ENCODE measurements around the gene NR6A1. TPM values are rescaled to one million over a fixed set of nuclear protein-coding genes. Genes with fewer than 3 reads are reported as not detected.
A peak's percentile ranks its signal among the peaks of the same experiment; 100 is the strongest.

The NR6A1 gene
- total RNA-seq, 1 experiment from 2014 or later: 2.5 TPM

GRCh38 chr9:124511891-124512805 lies 259.0 kb downstream of the NR6A1 start:
- Histone ChIP-seq H3K9me3 (no peaks in the 10 kb centered on the region), H3K36me3 (no peaks in the 10 kb centered on the region), H3K4me3 (no peak overlapping the region), H3K27me3 (no peaks in the 10 kb centered on the region)
- no peak for DNase-seq

DNA sequence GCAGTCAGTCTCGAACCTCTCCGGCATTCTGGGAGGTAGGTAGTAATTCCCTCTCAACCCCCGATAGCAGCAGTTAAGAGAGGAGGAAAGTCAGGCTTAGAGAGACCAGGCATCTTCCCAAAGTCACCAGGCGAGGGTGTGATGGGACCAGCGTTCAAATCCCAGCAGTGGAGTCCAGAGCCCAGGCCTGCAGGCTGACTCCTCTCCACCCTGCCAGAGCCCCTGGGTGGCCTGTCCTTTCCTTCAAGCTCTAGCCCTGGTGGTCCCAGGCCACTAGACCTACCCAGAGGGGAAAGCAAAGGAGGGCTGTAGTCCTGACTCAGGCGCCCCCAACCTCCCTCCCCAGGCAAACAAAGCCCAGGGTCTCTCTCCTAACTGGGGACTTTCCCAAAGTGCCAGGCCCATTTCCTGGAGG lies 259.7 kb downstream of the NR6A1 start:
- Histone ChIP-seq H3K4me3 (no peak overlapping the region), H3K27me3 (no peaks in the 10 kb centered on the region), H3K9me3 (no peaks in the 10 kb centered on the region), H3K36me3 (no peaks in the 10 kb centered on the region)
- DNase-seq: no peak

DNA sequence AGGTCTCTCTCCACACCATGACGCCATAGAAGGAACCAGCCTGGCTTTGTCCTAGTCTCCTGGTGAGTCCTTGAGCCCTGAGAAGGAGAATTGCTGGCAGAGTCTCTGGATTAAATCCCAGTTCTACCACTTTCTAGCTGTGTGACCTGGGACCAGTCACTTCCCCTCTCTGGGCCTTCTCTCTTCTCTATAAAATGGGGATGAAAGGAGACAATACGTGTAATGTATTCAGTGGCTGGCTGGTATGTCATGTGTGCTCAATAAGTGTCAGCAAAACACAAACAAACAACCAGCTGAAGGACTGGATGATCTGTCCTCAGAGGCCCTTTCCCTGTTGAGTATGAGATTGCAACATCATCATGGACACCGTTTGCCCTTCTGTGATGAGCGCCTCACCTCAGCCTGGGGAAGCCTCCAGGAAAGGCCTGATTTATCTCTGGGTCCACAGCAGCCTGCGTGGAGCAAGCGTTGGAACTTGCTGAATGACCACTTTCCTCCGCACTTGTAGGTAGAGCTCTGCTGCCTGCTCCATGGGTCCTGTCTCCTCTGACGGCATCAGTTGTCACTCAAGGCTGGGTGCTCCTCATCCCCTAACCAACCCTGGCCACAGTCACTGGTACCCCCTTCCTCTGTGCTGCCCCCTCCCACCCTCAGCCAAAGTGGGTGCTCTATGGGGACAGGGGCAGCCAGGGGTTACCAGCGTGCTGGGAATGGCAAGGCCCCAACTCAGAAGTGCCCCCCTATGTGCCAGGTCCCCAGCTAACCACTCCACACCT lies 260.3 kb downstream of the NR6A1 start:
- DNase-seq: no peak
- H3K36me3 ChIP-seq: no peaks in the 10 kb centered on the region
- no peaks in the 10 kb centered on the region for H3K9me3 ChIP-seq
- H3K27me3 ChIP-seq: no peaks in the 10 kb centered on the region
- no peak overlapping the region for H3K4me3 ChIP-seq

DNA sequence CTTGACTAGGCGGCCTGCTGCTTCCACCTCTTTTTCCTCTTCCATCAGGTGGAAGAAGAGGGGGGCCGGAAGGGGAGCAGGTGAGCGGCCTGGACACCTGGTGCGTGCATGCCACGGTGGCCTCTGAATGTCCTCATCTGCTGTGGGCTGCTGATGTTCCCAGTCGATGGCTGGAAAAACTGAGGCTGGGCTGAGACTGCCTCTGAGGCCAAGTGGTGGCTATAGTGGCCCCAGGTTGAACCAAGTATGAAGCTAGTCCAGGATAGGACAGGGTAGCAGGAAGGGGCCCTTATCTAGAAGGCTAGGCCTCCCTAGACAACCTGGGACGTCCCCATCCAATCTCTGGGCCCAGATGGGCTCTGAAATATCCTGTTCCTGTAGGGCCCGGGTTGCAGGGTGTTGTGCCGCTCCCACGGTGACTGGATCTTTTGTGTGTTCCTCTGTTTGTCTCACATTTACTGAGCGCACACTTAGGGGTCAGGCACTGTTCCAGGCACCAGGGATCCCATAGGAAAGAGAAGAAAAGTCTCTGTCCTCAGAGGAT lies 263.2 kb downstream of the NR6A1 start:
- DNase-seq: no peak
- Histone ChIP-seq H3K9me3 (no peaks in the 10 kb centered on the region), H3K4me3 (no peak overlapping the region), H3K27me3 (peaks cover 14% of the 10 kb centered on the region), H3K36me3 (no peaks in the 10 kb centered on the region)

DNA sequence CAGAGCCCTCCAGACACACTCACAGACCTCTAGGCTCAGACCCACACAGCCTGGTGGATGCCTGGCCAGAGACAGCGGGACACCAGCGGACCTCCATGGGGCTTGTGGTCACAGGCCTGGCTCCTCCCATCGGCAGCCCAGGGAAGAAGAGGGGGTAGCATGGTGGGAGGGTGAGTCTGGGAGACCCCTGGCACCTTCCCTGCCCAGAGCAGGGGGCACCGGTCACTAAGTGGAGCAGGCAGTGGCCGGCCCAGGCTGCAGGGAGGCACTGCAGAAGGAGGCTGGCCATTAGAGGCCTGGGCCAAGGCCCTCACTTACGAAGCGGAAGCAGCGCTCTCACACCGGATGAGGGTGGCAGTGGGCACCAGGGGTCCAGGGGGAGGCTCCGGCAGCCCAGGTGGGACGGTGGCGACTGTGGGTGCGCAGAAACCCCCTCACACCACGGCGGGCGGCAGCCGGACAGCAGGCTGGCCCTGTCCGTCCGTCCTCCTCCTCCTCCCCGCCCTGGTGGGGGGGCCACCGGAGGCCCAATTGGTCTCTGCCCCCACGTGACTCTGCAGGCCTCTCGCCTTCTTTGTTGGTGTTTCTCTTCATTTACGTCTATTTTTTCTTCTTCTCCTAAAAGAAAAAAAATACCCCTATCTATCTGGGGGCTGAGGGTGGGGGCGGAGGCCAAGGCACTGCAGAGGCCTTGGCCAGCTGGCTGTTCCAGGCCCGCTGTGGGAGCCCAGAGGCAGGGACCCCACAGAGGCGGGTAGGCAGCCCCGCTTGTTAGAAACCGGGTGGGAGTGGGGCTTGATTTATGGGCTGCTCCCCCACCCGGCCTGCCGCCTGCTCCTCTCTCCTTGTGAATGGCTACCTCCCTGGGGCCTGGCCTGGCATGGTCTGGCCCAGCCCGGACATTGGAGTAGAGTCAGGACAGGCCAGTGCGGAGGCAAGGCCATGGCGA lies 263.9 kb downstream of the NR6A1 start, which contains the start of gene NR5A1:
TSS of gene NR5A1 (minus strand) at position 469 of the 949 bp plus-strand sequence. CDS start 4,004 bp downstream, outside the sequence.
- H3K27me3 ChIP-seq: peaks cover 14% of the 10 kb centered on the region
- H3K4me3 ChIP-seq: no peak within 1 kb of the TSS
- no peaks in the 10 kb centered on the region for H3K9me3 ChIP-seq
- DNase-seq: no peak
- H3K36me3 ChIP-seq: no peaks in the 10 kb centered on the region

DNA sequence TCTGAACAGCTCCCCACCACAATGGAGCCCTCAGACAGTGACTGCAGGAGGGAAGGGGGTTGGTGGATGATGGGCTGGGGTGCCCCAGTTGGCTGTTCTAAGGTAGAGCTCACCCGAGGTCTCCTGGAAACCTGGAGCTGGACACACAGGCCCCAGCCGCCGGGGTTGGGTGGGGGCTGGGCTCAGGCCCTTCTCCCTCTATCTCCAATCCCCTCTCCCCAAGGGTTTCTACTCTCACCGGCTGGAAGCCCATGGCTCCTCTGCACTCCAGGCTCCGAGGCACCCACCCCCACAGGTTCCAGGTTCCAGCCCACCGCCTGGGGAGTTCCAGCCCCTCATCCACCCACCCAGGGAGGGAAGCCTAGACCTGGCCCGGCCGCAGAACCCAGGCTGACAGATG lies 264.7 kb downstream of the NR6A1 start:
- no peak overlapping the region for H3K4me3 ChIP-seq
- H3K27me3 ChIP-seq: peaks cover 14% of the 10 kb centered on the region
- DNase-seq: no peak
- no peaks in the 10 kb centered on the region for H3K9me3 ChIP-seq
- H3K36me3 ChIP-seq: no peaks in the 10 kb centered on the region

- no peak overlapping the region for H3K4me3 ChIP-seq
- peaks cover 14% of the 10 kb centered on the region for H3K27me3 ChIP-seq
- DNase-seq: no peak
- H3K9me3 ChIP-seq: no peaks in the 10 kb centered on the region
- no peaks in the 10 kb centered on the region for H3K36me3 ChIP-seq
Measured at GRCh38 chr9:124505901-124506346, 265.2 kb downstream of the NR6A1 start.

DNA sequence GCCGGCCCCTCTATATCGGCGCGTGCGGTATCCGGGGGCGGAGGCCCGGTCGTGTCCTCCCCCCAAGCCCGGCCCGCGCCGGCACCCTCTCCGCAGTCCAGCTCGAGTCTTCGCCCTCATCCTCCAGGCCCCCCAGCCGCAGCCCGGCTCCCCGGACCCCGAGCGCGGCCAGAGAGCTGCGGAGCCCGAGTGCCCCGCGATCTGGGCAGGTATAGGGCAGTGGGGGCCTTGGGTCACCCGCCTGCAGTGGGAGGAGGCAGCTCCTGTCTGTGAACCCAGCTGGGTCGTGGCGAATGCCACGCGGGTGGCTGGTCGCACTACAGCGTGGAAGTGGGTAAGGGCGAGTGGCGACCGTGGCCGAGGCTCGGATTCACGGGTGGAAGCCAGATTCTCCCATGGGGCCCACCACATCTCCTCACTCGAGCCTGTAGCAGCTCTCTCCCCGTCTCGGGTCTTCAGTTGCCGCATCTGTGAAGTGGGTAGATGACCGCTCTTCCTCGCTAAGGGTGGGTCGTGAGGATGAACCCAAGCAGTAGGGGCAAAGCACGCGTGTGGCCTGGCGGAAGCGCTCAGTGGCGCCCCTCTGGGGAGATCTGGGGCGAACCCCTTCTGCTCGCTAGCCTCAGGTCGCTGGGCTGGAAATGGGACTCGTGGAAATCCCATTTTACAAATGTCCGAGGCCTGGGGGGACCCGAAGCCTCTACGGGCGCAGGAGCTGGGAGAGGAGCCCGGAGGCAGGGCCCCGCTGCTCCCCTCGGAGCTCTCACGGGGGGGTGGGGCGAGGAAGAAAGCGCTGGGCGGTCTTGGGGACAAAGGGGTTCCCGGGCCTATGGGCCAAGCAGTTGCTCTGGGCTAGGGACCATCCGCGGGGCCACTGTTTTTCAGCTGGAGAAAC lies 265.9 kb downstream of the NR6A1 start:
- DNase-seq: no peak
- no peaks in the 10 kb centered on the region for H3K9me3 ChIP-seq
- no peak overlapping the region for H3K4me3 ChIP-seq
- peaks cover 14% of the 10 kb centered on the region for H3K27me3 ChIP-seq
- no peaks in the 10 kb centered on the region for H3K36me3 ChIP-seq

DNA sequence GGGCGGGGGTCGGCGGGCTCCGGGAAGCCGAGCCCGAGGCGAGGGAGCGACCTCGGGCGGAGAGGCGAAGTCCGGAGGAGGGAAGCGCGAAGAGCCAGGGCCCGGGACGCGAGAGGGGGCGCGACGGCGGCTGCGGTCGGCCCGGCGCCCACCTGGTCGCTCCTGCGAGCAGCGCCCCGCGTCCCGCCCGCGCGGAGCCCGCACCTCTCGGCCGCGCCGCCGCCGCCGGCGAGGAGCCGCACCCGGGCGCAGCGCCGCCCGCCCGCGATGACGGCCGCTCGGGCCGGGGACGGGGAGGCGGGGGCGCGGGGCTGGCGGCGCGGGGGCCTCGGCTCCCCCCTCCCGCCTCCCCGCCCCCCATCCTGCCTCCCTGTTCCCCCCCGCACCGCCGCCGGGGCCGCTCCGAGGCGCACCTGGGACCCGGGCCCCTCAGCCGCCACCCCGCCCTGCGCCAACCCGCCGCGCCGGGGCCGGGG lies 266.5 kb downstream of the NR6A1 start:
- peaks cover 14% of the 10 kb centered on the region for H3K27me3 ChIP-seq
- DNase-seq: no peak

DNA sequence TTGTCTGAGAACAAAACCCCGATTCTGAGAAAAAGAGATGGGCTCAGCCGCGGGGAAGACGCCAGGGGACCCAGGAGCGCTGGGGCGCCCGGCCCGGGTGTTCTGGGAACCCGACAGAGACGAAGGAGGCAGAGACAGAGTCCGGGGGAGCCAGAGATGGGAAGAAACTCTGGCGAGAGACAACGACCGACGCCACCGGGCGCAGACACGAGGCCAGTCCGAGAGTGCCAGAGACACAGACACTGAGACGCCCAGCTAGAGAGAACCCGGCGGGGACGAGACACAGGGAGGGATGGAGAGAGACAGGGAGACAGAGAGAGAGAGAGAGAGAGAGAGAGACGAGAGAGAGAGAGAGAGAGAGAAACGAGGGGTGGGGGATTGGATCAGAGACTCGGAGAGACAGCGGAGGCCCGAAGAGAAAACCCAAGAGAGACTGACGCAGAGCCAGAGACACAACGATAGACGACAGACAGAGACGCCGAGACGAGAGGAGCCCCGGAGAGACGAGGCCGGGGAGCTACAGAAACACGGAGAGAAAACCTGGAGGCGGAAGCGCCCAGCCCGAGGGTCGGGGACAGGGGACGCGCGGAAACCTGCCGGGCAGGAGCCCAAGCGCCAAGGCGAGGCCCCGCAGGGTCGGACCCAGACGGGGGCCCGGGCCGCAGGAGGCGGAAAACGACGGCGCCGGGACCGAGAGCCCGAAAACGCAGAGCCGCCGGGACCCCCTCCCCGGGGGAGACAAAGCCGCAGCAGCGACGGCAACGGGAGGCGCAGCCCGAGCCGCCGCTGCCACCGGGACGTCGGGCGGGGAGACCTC lies 267.2 kb downstream of the NR6A1 start:
- DNase-seq: no peak
- no peaks in the 10 kb centered on the region for H3K9me3 ChIP-seq
- H3K4me3 ChIP-seq: peak overlapping the region; percentile 27
- no peaks in the 10 kb centered on the region for H3K36me3 ChIP-seq
- H3K27me3 ChIP-seq: peaks cover 14% of the 10 kb centered on the region

More for the DNA sequence above, 266.5 kb downstream of the NR6A1 start:
- no peaks in the 10 kb centered on the region for H3K9me3 ChIP-seq
- peak overlapping the region; percentile 27; the same call in 1 of the 2 replicates for H3K4me3 ChIP-seq
- H3K36me3 ChIP-seq: no peaks in the 10 kb centered on the region

DNA sequence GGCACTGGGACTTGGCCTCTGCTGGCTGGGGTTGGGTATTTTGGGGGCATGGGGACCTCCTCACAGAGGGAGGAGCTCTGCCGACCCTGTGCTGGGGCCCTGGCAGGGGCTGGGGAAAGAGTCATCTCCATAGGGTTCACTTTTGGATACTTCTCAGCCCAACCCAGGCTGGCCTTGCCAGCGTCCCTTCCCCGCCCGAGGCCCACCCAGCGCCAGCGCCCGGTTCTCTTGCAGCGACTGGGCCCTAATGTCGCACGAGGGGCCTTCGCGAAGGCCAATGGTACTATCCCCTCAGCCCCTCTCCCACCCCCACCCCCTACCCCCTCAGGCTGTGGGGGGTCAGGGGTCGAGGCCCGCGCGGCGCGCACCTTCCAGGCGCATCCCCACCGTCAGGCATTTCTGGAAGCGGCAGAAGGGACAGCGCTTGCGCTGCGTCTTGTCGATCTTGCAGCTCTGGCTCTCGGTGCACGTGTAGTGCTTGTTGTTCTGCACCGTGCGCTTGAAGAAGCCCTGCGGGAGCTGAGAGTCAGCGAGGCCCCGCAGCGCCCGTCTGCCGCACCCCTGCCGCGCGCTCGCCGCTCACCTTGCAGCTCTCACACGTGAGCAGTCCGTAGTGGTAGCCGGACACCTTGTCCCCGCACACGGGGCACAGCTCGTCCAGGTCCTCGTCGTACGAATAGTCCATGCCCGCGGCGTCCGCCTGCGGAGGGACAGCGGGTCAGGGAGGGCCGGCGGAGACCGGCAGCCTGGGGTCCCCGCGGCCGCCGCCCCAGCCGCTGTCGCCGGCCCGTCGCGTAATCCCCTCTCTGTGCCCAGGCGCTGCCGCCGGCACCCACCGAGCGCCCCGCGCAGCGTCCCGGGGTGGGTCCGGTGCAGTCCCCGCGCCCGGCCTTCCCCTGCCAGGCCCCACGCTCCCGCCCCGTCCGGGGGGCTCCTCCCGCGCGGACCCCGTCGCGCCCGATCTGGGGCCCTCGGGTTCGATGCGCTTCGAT lies 268.1 kb downstream of the NR6A1 start:
- Histone ChIP-seq H3K27me3 (peaks cover 14% of the 10 kb centered on the region), H3K4me3 (no peak overlapping the region), H3K9me3 (no peaks in the 10 kb centered on the region), H3K36me3 (no peaks in the 10 kb centered on the region)
- DNase-seq: no peak

- no peaks in the 10 kb centered on the region for H3K36me3 ChIP-seq
- peaks cover 14% of the 10 kb centered on the region for H3K27me3 ChIP-seq
- no peak overlapping the region for H3K4me3 ChIP-seq
- DNase-seq: no peak
- H3K9me3 ChIP-seq: no peaks in the 10 kb centered on the region
Measured at GRCh38 chr9:124501771-124502320, 269.3 kb downstream of the NR6A1 start.

Data from MG63 (cell line).